Cardiac muscle cell (in vitro differentiated cells and primary cell): ENCODE data around the gene CD55. TPM values are rescaled to one million over a fixed set of nuclear protein-coding genes. Genes with fewer than 3 reads are reported as not detected.
"Not testable (repeated sequence)": the region's sequence is repeated elsewhere in the genome, so short reads cannot be mapped to it uniquely, and the experiment has no call there.

ENCODE experiments used
- DNase-seq, 2 donors: peaks; one replicate each; pipeline versions ENCODE4 v3.0.0 to v3.0.0-alpha.2; 2010 to 2017; ENCODE audit warnings: low read depth in 1 of 2, low spot score in 1 of 2
- H3K27ac ChIP-seq: fragments of 200-600 bp; sonication (generic); 2 replicates; pipeline ENCODE4 v1.5.1; 2016
- H3K27me3 ChIP-seq: fragments of 200-600 bp; sonication (generic); 2 replicates; pipeline ENCODE4 v1.6.0; 2016; ENCODE audit warnings: control low read depth
- H3K36me3 ChIP-seq: fragments of 200-600 bp; sonication (generic); 2 replicates; pipeline ENCODE4 v1.5.1; 2016; ENCODE audit warnings: control low read depth
- H3K4me1 ChIP-seq: fragments of 200-600 bp; sonication (generic); 2 replicates; pipeline ENCODE4 v1.8.1; 2017; ENCODE audit warnings: low read depth, mild to moderate bottlenecking, mixed run types
- H3K4me3 ChIP-seq: fragments of 200-600 bp; sonication (generic); 2 replicates; pipeline ENCODE4 v1.5.1; 2016; ENCODE audit warnings: mild to moderate bottlenecking
- H3K9me3 ChIP-seq: fragments of 200-600 bp; sonication (generic); 2 replicates; pipeline ENCODE4 v1.5.1; 2017; ENCODE audit warnings: low read depth, mild to moderate bottlenecking, control low read depth
- CTCF ChIP-seq: IDR thresholded peaks from 2 replicates; pipeline ENCODE4 v1.5.1; 2012; ENCODE audit warnings: low read depth, mild to moderate bottlenecking, low read length
- polyA plus RNA-seq: library from polyadenylated mRNA; unstranded; fragments of >200 nt; fragmentation: Nextera tagmentation; extraction: Ambion mirVana; gene quantifications from 2 replicates; pipeline ENCODE4 v1.2.1, GENCODE V29; 2016
- total RNA-seq: library from RNA; depleted of rRNA; stranded (reverse); fragments of >200 nt; gene quantifications from 2 replicates; pipeline ENCODE4 v1.2.3, GENCODE V29; 2016

The CD55 gene
- total and polyA plus RNA-seq, 2 experiments from 2014 or later: 19.4 to 20.3 TPM

DNA sequence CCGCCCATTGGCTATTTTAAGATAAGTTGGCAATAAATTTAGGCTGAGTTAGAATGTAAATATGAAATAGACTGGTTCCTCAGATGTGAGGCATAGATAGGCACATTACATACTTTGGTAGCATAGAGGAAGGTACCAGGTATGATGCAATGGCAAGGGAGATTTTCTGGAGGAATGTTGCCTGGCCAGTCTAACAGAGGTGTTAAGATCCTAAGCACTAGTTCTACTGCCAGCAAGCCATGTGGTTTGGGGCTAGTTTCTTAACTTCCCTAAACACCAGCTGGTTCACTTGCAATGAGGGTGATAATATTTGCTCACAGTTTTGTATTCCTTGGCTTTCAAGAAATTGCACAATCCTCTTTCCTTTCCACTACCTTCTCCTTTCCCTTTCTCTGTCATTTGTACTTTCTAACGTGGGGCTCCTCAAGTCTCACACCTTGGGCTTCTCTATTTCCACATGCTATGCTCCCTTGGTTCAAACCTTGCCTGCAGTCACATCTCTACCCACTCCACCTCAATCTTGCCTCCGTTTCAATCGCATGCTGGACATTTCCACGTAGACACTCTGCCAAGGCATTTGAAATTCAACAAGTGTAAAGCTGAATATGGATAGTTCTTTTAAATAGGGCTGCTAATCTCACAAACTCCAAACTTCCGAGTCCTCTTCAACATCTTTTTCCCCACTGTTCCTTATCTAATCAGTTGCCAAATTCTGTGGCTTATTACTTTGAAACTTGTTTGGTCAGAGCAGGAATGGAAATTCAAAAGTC lies 4.7 kb upstream of the CD55 start:
- peak in 1 of 2 donors; percentile 82 for DNase-seq
- Histone ChIP-seq H3K4me3 (no peak overlapping the region), H3K4me1 (no peaks in the 10 kb centered on the region), H3K27me3 (no peaks in the 10 kb centered on the region), H3K9me3 (no peaks in the 10 kb centered on the region), H3K36me3 (no peaks in the 10 kb centered on the region), H3K27ac (no peak overlapping the region)
- TF ChIP-seq CTCF: no peak

GRCh38 chr1:207317561-207317960 lies 3.9 kb upstream of the CD55 start:
- no peak for TF ChIP-seq CTCF
- no peak for DNase-seq
- Histone ChIP-seq H3K4me3 (no peak overlapping the region), H3K27me3 (no peaks in the 10 kb centered on the region), H3K36me3 (no peaks in the 10 kb centered on the region), H3K4me1 (peaks cover 2% of the 10 kb centered on the region), H3K27ac (no peak overlapping the region), H3K9me3 (no peaks in the 10 kb centered on the region)

- no peaks in the 10 kb centered on the region for H3K27me3 ChIP-seq
- no peak for DNase-seq
- H3K27ac ChIP-seq: no peak overlapping the region
- no peak overlapping the region for H3K4me3 ChIP-seq
- no peak for TF ChIP-seq CTCF
- H3K36me3 ChIP-seq: no peaks in the 10 kb centered on the region
- peaks cover 4% of the 10 kb centered on the region for H3K4me1 ChIP-seq
- no peaks in the 10 kb centered on the region for H3K9me3 ChIP-seq
Measured at GRCh38 chr1:207318072-207318619, 3.3 kb upstream of the CD55 start.

GRCh38 chr1:207319199-207319598 lies 2.3 kb upstream of the CD55 start:
- no peak for DNase-seq
- Histone ChIP-seq H3K4me1 (peaks cover 4% of the 10 kb centered on the region), H3K27ac (no peak overlapping the region), H3K4me3 (no peak overlapping the region), H3K27me3 (no peaks in the 10 kb centered on the region), H3K36me3 (no peaks in the 10 kb centered on the region), H3K9me3 (no peaks in the 10 kb centered on the region)
- no peak for TF ChIP-seq CTCF

GRCh38 chr1:207320105-207320504 lies 1.4 kb upstream of the CD55 start:
- H3K4me3 ChIP-seq, H3K4me1 ChIP-seq, H3K27me3 ChIP-seq, H3K27ac ChIP-seq, DNase-seq, H3K36me3 ChIP-seq, H3K9me3 ChIP-seq: not testable (repeated sequence)
